Nephron progenitor cell (in vitro differentiated cells): ENCODE data around the gene MAPK1.
"Not testable (repeated sequence)": the region's sequence is repeated elsewhere in the genome, so short reads cannot be mapped to it uniquely, and the experiment has no call there.

Experiments
- DNase-seq: peaks from one replicate; pipeline ENCODE4 v3.0.0; 2021
- H3K27ac Mint-ChIP-seq: 2 replicates; pipeline ENCODE4 v1.8.0; 2021; ENCODE audit warnings: mild to moderate bottlenecking, moderate library complexity, mixed read lengths
- H3K27me3 Mint-ChIP-seq: 2 replicates; pipeline ENCODE4 v1.8.0; 2021; ENCODE audit warnings: mild to moderate bottlenecking, low read depth, mixed read lengths; ENCODE audit not compliant: poor library complexity
- H3K36me3 Mint-ChIP-seq: 2 replicates; pipeline ENCODE4 v1.8.0; 2021; ENCODE audit warnings: low read depth, mixed read lengths
- H3K4me1 Mint-ChIP-seq: 2 replicates; pipeline ENCODE4 v1.8.0; 2021; ENCODE audit warnings: mixed read lengths
- H3K4me3 Mint-ChIP-seq: 2 replicates; pipeline ENCODE4 v1.8.0; 2021; ENCODE audit warnings: mild to moderate bottlenecking, moderate library complexity, mixed read lengths
- H3K9me3 Mint-ChIP-seq: 2 replicates; pipeline ENCODE4 v1.8.0; 2021; ENCODE audit warnings: mild to moderate bottlenecking, moderate library complexity, mixed read lengths
- CTCF ChIP-seq: fragments of 200-600 bp; sonication (generic); IDR thresholded peaks from 2 replicates; pipeline ENCODE4 v1.5.0; 2021; ENCODE audit warnings: antibody characterized with exemption

The MAPK1 gene

DNA sequence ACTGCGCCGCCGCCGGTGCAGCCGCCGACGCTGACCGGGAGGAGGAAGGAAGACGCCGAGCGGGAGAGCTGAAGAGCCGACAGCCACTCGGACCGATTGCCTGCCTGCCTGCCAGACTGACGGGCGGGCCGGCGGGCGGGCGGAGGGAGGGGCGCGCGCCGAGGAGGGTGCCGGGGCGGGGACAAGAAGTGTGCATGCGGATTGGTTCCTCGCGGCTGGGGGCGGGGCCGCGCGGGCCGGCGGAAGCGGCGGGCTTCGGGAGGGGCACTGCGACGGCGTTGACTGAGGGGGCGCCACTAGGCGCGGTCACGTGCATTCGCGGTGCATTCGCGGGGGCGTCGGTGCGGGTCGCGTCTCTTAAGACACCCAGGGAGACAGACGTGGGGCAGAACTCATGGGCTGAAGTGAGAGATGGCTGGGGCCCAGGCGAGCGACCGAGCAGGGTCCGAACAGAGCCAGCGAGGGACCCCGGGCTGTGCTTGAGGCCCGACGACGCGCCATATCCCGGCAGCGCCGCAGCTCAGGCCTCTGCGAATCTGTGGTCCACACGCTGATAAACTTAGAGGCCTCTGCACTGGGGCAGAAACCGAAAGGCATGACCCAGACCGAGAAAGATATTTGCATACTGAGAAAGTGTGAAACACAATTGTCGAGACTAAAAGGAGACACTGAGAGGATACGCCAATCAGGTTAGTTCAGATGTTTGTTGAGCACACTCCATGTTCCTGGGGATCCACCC, at the start of gene MAPK1:
TSS of gene MAPK1 (minus strand) at position 118 of the 739 bp plus-strand sequence. CDS start 205 bp downstream, outside the sequence.
- H3K9me3 Mint-ChIP-seq, result peaks cover 8% of the 10 kb centered on the region
- DNase-seq, result peak; percentile 94
- no peak for TF ChIP-seq CTCF
- peaks cover 27% of the 10 kb centered on the region for H3K36me3 Mint-ChIP-seq
- H3K27ac Mint-ChIP-seq, result peak within 1 kb of the TSS; percentile 90
- peaks cover 50% of the 10 kb centered on the region for H3K4me1 Mint-ChIP-seq
- peaks cover 15% of the 10 kb centered on the region for H3K27me3 Mint-ChIP-seq
- H3K4me3 Mint-ChIP-seq, result peak within 1 kb of the TSS; percentile 92

DNA sequence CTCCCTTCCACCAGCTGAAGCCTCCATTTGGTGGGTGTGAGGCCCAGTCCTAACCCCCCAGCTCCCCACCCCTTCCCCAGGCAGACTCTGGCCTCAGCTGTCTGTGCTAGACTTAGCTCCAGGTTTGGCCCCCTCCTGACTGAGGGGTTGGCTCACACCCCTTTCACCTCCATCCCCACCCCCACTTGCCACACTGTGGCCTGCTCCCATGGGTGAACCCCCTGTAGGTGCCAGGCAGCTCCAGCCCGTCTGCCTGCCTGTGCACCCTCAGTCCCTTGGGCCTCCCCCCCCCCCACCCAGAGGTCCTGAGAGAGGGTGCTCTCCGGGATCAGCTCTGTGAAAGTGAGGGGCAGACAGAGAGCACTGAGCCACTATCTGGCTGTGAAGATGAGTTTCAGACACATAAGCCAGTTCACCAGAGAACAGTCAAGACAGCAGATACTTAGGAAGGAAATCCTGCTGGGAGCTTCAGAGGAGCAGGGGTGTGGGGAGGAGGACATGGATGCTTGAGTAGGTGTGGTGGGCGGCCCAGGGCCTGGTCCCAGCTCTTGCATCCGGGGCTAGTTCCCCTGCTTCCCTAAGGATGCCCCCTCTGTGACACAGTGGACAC, 49.0 kb upstream of the MAPK1 start:
- Mint-ChIP-seq H3K27me3 (no peaks in the 10 kb centered on the region), H3K27ac (peak overlapping the region; percentile 45), H3K36me3 (no peaks in the 10 kb centered on the region), H3K9me3 (no peaks in the 10 kb centered on the region), H3K4me1 (peaks cover 24% of the 10 kb centered on the region), H3K4me3 (no peak overlapping the region)
- no peak for DNase-seq
- TF ChIP-seq CTCF, result no peak

- H3K27ac Mint-ChIP-seq, result no peak overlapping the region
Observed at GRCh38 chr22:21915624-21916308, 48.3 kb upstream of the MAPK1 start.

DNA sequence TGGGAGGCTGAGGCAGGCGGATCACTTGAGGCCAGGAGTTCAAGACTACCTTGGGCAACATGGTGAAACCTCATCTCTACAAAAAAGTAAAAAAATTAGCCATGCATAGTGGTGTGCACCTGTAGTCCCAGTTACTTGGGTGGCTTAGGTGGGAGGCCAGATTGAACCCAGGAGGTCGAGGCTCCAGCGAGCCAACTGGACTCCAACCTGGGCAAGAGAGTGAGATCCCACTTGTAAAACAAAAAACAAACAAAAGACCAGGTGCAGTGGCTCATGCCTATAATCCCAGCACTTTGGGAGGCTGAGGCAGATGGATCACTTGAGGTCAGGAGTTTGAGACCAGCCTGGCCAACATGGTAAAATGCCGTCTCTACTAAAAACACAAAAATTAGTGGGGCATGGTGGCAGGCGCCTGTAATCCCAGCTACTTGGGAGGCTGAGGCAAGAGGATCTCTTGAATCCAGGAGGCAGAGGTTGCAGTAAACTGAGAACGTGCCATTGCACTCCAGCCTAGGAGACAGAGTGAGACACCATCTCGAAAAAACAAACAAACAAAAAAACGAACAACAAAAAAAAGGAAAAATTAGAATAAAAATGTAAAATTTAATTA, 46.7 kb upstream of the MAPK1 start:
- peaks cover 21% of the 10 kb centered on the region for H3K4me1 Mint-ChIP-seq
- not testable (repeated sequence) for DNase-seq, H3K4me3 Mint-ChIP-seq, H3K36me3 Mint-ChIP-seq, H3K27ac Mint-ChIP-seq, H3K27me3 Mint-ChIP-seq, H3K9me3 Mint-ChIP-seq

More at GRCh38 chr22:21915624-21916308, 48.3 kb upstream of the MAPK1 start:
- no peaks in the 10 kb centered on the region for H3K9me3 Mint-ChIP-seq
- no peak for DNase-seq
- no peak for TF ChIP-seq CTCF
- H3K36me3 Mint-ChIP-seq, result no peaks in the 10 kb centered on the region
- peaks cover 21% of the 10 kb centered on the region for H3K4me1 Mint-ChIP-seq
- H3K27me3 Mint-ChIP-seq, result no peaks in the 10 kb centered on the region
- H3K4me3 Mint-ChIP-seq, result no peak overlapping the region

DNA sequence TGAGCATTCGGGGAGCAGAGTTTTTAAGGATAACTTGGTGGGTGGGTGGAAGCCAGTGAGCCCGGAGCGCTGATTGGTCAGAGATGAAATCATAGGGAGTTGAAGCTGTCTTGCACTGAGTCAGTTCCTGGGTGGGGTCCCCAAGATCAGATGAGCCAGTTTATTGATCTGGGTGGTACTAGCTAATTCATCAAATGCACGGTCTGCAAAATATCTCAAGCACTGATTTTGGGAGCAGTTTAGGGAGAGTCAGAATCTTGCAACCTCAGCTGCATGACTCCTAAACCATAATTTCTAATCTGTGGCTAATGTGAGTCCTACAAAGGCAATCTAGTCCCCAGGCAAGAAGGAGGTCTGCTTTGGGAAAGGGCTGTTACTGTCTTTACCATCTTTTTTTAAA, 42.9 kb upstream of the MAPK1 start:
- not testable (repeated sequence) for DNase-seq, H3K36me3 Mint-ChIP-seq, H3K27me3 Mint-ChIP-seq, H3K4me1 Mint-ChIP-seq, H3K27ac Mint-ChIP-seq, H3K4me3 Mint-ChIP-seq, H3K9me3 Mint-ChIP-seq

- Mint-ChIP-seq H3K36me3 (no peaks in the 10 kb centered on the region), H3K27ac (peak overlapping the region; percentile 41)
Observed at GRCh38 chr22:21909871-21910270, 42.4 kb upstream of the MAPK1 start.

More at GRCh38 chr22:21909871-21910270, 42.4 kb upstream of the MAPK1 start:
- no peak for DNase-seq
- H3K4me3 Mint-ChIP-seq, result no peak overlapping the region
- peaks cover 4% of the 10 kb centered on the region for H3K4me1 Mint-ChIP-seq
- no peaks in the 10 kb centered on the region for H3K9me3 Mint-ChIP-seq
- peaks cover 8% of the 10 kb centered on the region for H3K27me3 Mint-ChIP-seq
- no peak for TF ChIP-seq CTCF
